ENCODE results near the gene CCDC121. TPM values are rescaled to one million over a fixed set of nuclear protein-coding genes. Genes with fewer than 3 reads are reported as not detected.

The CCDC121 gene
- total RNA-seq, 2 experiments from 2014 or later = 0.40 to 0.43 TPM

- DNase-seq = no peak
- Mint-ChIP-seq H3K9me3 (no peaks in the 10 kb centered on the region), H3K4me3 (no peak overlapping the region), H3K27ac (no peak overlapping the region), H3K27me3 (no peaks in the 10 kb centered on the region), H3K4me1 (ENCODE audit: low read depth) (peaks cover 26% of the 10 kb centered on the region), H3K36me3 (ENCODE audit: low read depth) (peaks cover 48% of the 10 kb centered on the region)
- intact Hi-C loops (cut with micrococcal nuclease) = no loop called here
- TF ChIP-seq CTCF (IDR thresholded peaks at IDR 0.05) = no peak
- CTCF ChIA-PET = interaction anchor here (0.8 to 2.5 kb wide), 2 partner anchors 9 to 28 kb away, joined by 3 to 14 read pairs; no protein-coding TSS in a partner anchor
- POLR2A ChIA-PET = interaction anchor here (1.1 to 1.5 kb wide), 3 partner anchors 8 to 225 kb away, joined by 3 to 6 read pairs (median 3); partner anchors contain the start of genes SLC4A1AP and SUPT7L
- no peak for ATAC-seq
Measured at GRCh38 chr2:27655155-27655951, 26.5 kb upstream of the CCDC121 start.

- DNase-seq = no peak
- Mint-ChIP-seq H3K27ac (peak overlapping the region; percentile 23), H3K36me3 (ENCODE audit: low read depth) (peaks cover 50% of the 10 kb centered on the region), H3K4me1 (ENCODE audit: low read depth) (peaks cover 16% of the 10 kb centered on the region), H3K4me3 (no peak overlapping the region), H3K27me3 (no peaks in the 10 kb centered on the region), H3K9me3 (no peaks in the 10 kb centered on the region)
- TF ChIP-seq CTCF (IDR thresholded peaks at IDR 0.05) = no peak
- ChIA-PET POLR2A (interaction anchor here (1.0 to 1.4 kb wide), 3 partner anchors 11 to 238 kb away, joined by 3 to 5 read pairs (median 4); partner anchors contain the start of genes SLC4A1AP and SUPT7L), CTCF (interaction anchor here (2.5 kb wide), 1 partner anchor 30 kb away, joined by 14 read pairs; no protein-coding TSS in a partner anchor)
- ATAC-seq = no peak
- intact Hi-C loops (cut with micrococcal nuclease) = no loop called here
Measured at GRCh38 chr2:27653397-27653796, 24.6 kb upstream of the CCDC121 start.

GRCh38 chr2:27652790-27653189, 24.0 kb upstream of the CCDC121 start:
- intact Hi-C loops (cut with micrococcal nuclease) = no loop called here
- ChIA-PET CTCF (interaction anchor here (0.7 kb wide), 1 partner anchor 30 kb away, joined by 3 read pairs; no protein-coding TSS in a partner anchor), POLR2A (no interaction called here)
- no peaks in the 10 kb centered on the region for H3K9me3 Mint-ChIP-seq
- H3K4me3 Mint-ChIP-seq = no peak overlapping the region
- ATAC-seq (peak; percentile 20), DNase-seq (no peak)
- H3K27me3 Mint-ChIP-seq = no peaks in the 10 kb centered on the region
- peaks cover 16% of the 10 kb centered on the region for H3K4me1 Mint-ChIP-seq (ENCODE audit: low read depth)
- TF ChIP-seq CTCF (IDR thresholded peaks at IDR 0.05) = no peak
- peak overlapping the region; percentile 59 for H3K27ac Mint-ChIP-seq
- peaks cover 56% of the 10 kb centered on the region for H3K36me3 Mint-ChIP-seq (ENCODE audit: low read depth)

GRCh38 chr2:27652341-27652740, 23.5 kb upstream of the CCDC121 start:
- peaks cover 16% of the 10 kb centered on the region for H3K4me1 Mint-ChIP-seq (ENCODE audit: low read depth)
- CTCF ChIA-PET = interaction anchor here (0.7 kb wide), 1 partner anchor 31 kb away, joined by 3 read pairs; no protein-coding TSS in a partner anchor
- H3K4me3 Mint-ChIP-seq = no peak overlapping the region
- peaks cover 59% of the 10 kb centered on the region for H3K36me3 Mint-ChIP-seq (ENCODE audit: low read depth)
- ATAC-seq = no peak
- POLR2A ChIA-PET = interaction anchor here (2.6 kb wide), 1 partner anchor 11 kb away, joined by 13 read pairs; the partner anchor contains the start of genes SLC4A1AP and SUPT7L
- no peak for TF ChIP-seq CTCF (IDR thresholded peaks at IDR 0.05)
- H3K27me3 Mint-ChIP-seq = no peaks in the 10 kb centered on the region
- peak overlapping the region; percentile 59 for H3K27ac Mint-ChIP-seq
- DNase-seq = no peak
- intact Hi-C loops (cut with micrococcal nuclease) = no loop called here
- no peaks in the 10 kb centered on the region for H3K9me3 Mint-ChIP-seq

- CTCF ChIA-PET = interaction anchor here (0.9 to 1.5 kb wide), 2 partner anchors 12 to 33 kb away, joined by 4 read pairs; no protein-coding TSS in a partner anchor
- Mint-ChIP-seq H3K36me3 (ENCODE audit: low read depth) (peaks cover 51% of the 10 kb centered on the region), H3K4me1 (ENCODE audit: low read depth) (peaks cover 16% of the 10 kb centered on the region), H3K27me3 (no peaks in the 10 kb centered on the region), H3K4me3 (no peak overlapping the region), H3K27ac (no peak overlapping the region), H3K9me3 (no peaks in the 10 kb centered on the region)
- no peak for TF ChIP-seq CTCF (IDR thresholded peaks at IDR 0.05)
- DNase-seq = no peak
- intact Hi-C loops (cut with micrococcal nuclease) = no loop called here
- ATAC-seq = no peak
- POLR2A ChIA-PET = interaction anchor here (1.0 to 2.6 kb wide), 2 partner anchors 10 to 12 kb away, joined by 3 to 13 read pairs; partner anchors contain the start of genes SLC4A1AP and SUPT7L
Measured at GRCh38 chr2:27651056-27651455, 22.2 kb upstream of the CCDC121 start.
